Stimulated activated CD4-positive, alpha-beta T cell treated with anti-CD3 and anti-CD28 coated beads, Interleukin-2, amount 100 ng/mL, for 48 hours (primary cell): Measurements from ENCODE around the gene RPS6KB2.
"Not testable (repeated sequence)": the region's sequence is repeated elsewhere in the genome, so short reads cannot be mapped to it uniquely, and the experiment has no call there.

Source experiments
- DNase-seq, 2 donors: peaks; one replicate each; pipeline ENCODE4 v3.0.0-alpha.2; 2020

RPS6KB2 gene

DNA sequence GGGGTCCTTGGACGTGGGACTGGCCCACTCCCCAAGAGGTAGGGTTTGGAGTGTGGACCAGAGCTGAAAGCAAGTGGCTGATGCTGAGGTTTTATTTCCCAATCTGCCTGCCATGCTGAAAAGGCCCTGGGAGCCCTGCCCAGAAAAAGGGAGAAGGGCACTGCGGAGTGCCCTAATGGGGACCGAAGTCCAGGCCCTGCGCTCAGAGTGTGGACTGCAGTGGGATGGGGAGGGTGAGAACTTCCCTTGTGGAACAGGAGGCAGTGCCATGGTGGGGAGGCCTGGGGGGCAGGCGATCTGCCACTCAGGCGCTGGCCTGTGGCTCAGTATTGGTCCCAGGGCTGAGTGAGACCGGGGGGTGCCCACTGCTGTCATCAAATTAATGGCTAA, 19.9 kb downstream of the RPS6KB2 start:
- no peak for DNase-seq

GRCh38 chr11:67449116-67449844, 21.0 kb downstream of the RPS6KB2 start:
- no peak for DNase-seq

DNA sequence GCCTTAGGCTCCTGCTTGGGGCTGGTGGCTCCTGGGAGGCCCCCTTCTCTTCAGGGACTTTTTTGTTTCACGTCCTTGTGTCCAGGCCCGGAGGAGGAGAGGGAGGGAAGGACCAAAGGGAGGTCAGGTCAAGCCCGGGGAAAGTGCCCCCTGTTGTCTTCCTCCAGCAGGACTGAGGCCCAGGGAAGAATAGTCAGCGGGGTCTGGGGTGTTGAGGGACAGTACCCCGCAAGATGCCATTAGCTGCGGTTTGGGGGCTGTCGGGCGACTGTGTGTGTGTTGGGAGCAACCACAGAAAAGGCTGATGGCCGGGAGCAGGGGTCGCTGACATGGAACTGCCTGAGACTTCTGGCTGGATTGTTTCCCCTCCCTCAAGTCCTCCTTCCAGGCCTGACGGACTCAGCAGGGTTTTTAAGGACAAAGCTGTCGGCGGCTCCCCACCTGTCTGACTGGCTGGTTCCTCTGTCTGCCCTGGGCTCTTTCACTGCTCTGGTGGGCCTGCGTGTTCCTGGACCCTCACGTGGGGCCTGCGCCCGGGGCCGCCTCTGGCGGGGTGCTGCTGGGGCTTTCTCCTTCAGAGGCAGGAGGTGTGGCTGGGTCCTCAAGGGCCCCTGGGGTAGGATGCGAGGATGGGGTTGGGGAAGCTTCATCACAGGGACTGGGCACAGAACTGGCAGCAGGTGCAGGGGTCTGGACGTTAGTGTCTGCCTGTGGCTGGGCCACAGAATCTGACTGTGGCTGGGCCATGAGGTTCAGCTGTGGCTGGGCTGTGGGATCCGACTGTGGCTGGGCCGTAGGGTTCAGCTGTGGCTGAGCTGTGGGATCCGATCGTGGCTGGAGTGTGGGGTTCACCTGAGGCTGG, 22.7 kb downstream of the RPS6KB2 start:
- DNase-seq: no peak

- no peak for DNase-seq
These were observed 23.3 kb downstream of the RPS6KB2 start for GRCh38 chr11:67451658-67451976.

DNA sequence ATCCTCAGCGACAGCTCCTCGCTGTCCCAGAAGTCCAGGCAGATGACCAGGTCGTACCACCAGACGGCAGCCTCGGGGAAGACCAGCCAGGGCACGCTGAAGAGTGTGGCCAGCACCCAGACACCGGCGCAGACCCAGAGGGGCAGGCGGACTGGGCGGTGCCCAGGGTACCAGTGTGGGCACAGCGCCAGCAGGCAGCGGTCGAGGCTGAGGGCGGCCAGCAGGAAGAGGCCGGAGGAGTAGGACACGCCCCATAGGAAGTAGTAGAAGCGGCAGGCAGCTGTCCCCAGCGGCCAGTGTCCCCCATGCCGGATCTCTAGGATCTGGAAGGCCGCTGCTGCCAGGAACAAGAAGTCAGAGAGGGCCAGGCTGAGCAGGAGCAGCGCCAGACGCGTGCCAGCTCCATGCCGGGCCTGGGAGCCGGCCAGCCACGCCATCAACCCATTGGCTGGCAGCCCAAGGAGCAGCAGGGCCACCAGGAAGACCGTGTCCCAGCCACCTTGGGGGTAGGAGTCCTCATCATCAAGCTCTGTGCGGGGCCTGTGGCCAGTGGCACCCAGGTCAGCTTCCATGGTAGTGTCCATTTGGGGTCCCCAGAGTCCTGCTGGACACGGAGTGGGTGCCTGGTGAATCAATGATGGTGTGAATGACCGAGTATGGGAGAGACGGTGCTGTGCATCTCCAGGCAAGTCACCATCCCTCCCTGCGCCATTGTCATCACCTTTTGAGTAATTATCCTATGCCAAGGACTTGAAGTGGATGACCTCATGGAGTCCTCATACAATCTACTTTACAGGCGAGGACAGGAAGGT, 24.1 kb downstream of the RPS6KB2 start, which contains the start of gene GPR152:
TSS of gene GPR152 (minus strand) at position 589 of the 812 bp plus-strand sequence. CDS start at position 584, 5 bp downstream.
- no peak for DNase-seq

DNA sequence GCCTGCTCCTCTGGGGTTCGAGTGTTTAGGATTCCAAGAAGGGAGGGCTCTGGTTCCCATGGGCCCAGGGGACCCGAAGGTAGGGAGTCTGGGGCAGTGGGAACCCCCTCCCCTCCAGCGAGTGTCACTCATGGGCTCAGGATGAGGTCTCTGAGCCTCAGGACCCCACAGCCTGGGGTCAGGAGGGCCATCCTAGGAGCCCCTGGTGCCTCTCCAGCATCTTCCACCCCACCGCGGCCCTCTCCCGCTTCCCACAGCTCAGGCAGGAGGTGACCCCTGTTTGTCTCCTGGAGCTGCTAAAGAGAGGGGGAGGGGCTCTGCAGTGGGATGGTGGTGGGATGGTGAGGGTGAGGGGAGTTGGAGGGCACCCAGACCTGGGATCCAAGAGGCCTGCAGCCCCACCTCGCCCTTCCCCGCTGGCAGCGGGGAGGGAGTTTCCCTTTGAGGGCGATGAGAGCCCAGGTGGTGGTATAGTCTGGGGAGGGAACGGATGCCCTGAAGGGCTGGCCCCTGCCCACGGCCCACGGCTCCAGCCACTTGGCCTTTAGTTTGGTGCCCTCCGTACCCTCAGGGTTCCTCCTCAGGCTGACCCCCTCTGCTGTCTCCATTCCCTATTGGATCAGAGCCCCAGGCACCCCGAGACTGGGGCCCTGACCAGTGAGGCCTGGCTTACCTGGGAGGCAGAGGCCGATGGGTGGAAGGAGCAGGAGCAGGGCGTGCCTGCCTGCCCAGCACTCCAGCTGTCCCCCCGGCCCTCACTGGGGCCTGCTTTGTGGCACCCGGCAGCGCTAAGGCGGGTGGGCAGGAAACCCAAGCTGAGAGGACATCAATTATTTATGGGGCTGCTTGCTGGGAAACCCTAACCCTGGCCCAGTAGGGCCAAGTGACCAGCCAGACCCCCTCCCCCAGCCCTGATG, 25.8 kb downstream of the RPS6KB2 start:
- DNase-seq: no peak

DNA sequence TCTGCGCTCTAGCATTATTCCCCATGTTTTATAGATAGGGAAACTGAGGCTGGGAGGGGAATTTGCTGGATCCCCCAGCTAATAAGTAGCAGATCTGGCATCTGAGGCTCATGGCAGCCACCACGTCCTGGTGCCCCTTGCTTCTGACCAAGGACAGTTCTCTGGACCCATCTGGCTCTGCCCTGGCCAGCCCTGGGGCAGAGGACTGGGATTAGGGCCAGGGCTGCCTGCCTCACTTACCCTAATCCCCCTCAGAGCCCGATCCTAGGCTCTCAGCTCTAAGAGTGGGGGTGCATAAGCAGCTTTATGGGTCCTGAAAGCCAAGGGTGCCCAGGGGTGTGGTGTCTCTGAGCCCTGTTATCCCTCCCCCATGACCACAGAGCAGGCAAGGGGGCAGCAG, 26.8 kb downstream of the RPS6KB2 start, which contains the start of gene CABP4:
TSS of gene CABP4 (plus strand) at position 301 of the 400 bp plus-strand sequence. CDS start at position 371, 70 bp downstream.
- DNase-seq: no peak

DNA sequence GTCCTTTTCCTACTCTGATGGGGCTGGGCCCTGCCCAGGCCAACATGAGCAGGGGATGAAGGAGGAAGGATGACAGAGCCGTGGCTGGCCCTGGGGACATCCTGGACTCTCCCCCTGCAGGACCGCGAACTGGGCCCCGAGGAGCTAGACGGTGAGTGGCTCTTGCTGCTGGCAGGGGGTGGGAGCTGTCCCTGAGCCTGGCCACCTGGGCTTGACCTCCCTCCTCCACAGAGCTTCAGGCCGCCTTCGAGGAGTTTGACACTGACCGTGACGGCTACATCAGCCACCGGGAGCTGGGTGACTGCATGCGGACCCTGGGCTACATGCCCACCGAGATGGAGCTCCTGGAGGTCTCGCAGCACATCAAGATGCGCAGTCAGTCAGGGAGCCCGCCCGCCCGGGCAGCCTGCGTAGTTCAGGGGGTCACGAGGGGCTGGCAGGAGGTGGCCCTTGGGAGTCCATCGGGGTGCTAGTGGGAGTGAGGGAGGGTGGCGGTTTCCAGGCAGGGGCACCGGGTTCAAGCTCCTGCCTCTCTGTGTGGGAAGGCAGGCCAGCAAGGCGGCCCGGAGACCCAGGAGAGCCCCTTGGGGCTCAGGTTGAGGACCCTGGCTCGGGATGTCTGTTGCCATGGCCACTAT, 27.9 kb downstream of the RPS6KB2 start:
- DNase-seq: no peak

DNA sequence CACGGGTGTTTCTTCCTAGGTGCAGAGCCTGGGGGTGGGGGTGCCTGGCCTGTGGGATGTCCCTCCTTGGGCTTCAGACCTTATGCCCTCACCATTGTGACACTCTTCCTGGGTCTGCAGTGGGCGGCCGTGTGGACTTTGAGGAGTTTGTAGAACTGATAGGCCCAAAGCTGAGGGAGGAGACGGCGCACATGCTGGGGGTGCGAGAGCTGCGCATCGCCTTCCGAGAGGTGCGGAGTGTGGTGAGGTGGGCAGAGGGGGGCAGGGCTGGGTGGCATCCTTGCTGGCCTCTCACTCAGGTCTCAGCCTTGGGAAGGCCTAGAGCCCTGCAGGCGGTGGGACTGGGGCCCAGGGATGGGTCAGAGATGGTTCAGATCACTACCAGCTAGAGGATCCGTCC, 29.2 kb downstream of the RPS6KB2 start:
- no peak for DNase-seq

DNA sequence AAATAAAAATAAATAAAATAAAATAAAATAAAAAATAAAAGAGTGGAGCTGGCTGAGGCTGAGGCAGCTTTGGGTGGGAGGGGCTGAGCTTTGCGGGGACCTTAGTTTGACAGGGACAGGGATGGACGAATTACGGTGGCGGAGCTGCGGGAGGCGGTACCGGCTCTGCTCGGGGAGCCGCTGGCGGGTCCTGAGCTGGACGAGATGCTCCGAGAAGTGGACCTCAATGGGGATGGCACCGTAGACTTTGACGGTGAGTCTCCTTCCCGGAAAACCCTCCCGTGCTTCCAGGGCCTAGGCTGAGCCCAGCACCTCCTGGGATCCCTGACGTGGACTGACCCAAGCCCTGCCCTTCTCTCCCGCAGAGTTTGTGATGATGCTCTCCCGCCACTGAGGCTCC, 30.0 kb downstream of the RPS6KB2 start:
- DNase-seq: no peak

DNA sequence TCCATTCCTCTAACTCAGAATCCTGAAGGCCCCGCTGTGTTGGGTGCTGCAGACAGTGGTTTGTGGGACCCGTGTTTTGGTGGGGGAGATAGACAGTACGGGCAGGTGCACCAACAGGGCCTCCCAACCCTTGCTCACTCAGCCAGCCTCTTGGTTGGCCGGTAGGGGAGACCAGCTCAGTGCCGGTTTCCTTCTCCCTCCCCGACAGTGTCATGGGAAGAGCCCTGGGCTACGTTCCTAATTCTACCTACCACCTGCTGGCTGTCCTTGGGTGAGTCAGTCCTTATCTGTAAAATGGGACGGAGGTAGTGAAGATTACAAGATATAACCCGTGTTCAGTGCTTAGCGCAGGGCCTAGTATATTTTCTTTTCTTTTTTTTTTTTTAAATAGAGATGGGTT, 34.9 kb downstream of the RPS6KB2 start:
- no peak for DNase-seq

DNA sequence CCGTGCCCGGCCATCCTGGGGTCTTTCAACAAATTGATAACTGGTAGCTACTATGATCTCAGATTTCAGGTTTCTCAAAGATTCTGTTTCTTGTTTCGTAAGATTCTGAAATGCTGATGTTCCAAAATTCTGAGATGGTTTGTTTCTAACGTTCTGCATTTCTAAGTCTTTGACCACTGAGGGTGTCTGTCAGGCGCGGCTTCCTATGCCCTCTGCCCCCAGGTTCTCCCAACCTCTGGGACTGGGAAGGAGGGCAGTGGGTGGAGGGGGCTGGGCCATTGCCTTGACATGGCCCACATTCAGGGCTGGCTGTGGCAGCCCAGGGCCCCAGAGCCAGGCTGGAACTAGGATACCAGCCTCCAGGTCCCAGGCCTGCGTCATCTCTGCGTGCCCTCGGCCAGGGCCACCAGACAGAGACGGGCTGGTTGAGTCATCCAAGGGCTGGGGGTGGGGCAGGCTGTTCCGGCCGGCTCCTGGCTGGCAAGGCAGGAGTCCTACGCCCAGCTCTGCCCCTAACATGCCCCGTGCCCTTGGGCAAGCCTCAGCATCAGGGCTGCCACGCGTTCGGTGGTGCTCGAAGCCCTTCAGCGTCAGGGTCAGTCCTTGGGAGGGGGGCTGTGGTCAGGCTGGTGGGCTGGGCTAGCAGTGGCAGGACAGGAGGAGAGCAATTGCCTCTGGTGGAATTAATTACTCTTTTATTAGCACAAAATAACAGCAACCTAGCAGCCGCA, 35.6 kb downstream of the RPS6KB2 start:
- no peak for DNase-seq

GRCh38 chr11:67464411-67465188, 36.3 kb downstream of the RPS6KB2 start:
- DNase-seq: peak; percentile 88 to 92

- DNase-seq: no peak
These were observed 36.9 kb downstream of the RPS6KB2 start for GRCh38 chr11:67465189-67465510.

- not testable (repeated sequence) for DNase-seq
These were observed 37.2 kb downstream of the RPS6KB2 start for GRCh38 chr11:67465530-67465929.

DNA sequence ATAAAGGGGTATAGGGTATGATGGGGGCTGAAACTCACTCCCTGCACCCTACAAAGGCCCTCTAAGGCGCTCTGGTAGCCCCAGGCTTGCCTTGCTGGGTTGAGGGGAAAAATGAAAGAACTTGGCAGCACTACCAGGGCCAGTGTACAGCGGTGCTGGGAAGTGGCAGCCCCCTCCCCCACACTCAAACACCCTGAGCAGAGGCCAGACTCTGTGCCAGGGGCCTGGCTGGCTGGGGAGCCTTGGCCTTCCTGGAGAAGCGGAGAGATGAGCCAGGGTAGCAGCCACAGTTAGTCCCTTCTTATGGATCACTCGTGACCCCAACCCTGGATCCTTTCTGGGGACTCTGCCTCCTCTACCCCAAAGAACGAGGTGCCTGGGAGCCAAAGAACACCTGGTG, 38.1 kb downstream of the RPS6KB2 start:
- DNase-seq: no peak

DNA sequence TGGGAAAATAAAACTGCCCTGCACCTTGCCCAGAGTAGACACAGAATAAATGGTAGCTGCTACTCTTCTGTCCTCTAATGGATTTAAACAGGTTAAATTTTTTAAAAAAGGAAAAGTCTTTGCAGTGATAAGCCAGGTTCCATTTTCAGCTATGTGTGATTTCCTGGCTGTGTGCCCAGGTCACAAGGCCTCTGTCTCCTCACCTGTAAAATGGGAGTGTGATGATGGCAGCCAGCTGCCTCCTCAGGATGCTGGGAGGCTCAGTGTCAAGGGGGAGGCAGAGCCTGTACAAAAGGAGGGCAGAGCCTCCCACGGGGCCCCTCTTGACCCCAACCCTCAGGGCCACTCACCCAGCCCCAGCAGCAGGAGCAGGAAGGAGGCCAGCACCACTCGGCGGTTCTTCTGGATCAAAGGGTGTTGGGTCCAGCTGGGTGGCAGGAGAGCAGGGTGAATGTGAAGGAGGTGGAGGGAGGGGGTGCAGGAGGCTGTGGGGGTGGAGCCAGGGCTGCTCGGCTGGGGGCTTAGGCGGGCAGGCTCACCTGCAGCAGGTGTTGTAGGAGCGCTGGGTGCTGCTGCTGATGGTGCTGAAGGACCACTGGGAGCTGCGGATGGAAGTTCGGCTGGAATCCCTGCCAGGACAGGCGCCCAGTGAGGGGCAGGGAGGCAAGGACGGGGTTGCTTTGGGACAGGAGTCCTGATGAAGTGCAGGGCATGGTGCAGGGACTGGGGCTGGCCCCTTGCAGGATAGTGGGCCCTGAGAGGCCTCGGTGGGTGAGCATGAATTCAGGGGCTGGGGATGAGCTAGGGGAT, 38.9 kb downstream of the RPS6KB2 start:
- no peak for DNase-seq

DNA sequence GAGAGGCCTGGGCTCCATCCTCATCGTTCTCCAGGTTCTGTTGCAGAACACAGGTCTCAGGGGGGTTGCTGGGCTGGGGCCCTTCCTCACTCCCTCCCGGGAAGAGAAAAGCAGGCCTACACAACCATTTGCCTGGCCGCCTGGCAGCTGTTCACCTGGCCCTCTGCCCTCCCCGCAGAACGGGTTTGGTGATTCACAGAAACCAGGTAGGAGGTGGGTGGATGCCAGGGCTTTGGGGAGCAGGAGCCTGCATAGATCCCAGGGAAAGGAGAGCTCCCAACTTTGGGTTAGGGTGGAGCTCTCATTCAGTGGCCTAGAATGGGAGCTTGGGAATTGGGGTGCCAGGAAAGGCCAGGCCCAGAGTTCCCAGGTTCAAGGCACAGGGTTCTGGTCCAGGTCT, 39.8 kb downstream of the RPS6KB2 start:
- DNase-seq: no peak

GRCh38 chr11:67468456-67468758, 40.1 kb downstream of the RPS6KB2 start:
- DNase-seq: peak in 1 of 2 donors; percentile 22
